SK-N-SH (cell line): ENCODE results near the gene COL2A1. TPM values are rescaled to one million over a fixed set of nuclear protein-coding genes. Genes with fewer than 3 reads are reported as not detected.

Source experiments
- CTCF ChIA-PET: fragments of 300-600, 350-600 bp; formaldehyde crosslinking; extraction: SDS; loops from one replicate; lab custom pipeline; 2021; lab: Yijun Ruan, JAX
- POLR2A ChIA-PET: fragments of 350-600 bp; sonication (Branson Sonifier 250); formaldehyde crosslinking; extraction: SDS; loops from one replicate; lab custom pipeline; 2020; ENCODE audit warnings: antibody characterized with exemption, inconsistent platforms; lab: Yijun Ruan, JAX
- DNase-seq: peaks from one replicate; pipeline ENCODE4 v3.0.0; 2012
- H2AFZ ChIP-seq: fragments of 200-600 bp; sonication (generic); 2 replicates; pipeline ENCODE4 v1.8.1; 2016; ENCODE audit warnings: antibody characterized with exemption, mild to moderate bottlenecking, low read depth
- H3F3A ChIP-seq: fragments of 200-600 bp; sonication (generic); replicated peaks from 2 replicates; pipeline ENCODE3; 2016; ENCODE audit warnings: antibody characterized with exemption, mild to moderate bottlenecking; ENCODE audit not compliant: insufficient read depth
- H3K27ac ChIP-seq, 2 experiments: fragments of 200-500 bp in 1 of 2; fragments of 200-600 bp in 1 of 2; sonication (Bioruptor generic) in 1 of 2; sonication (generic), shearing (Covaris generic) in 1 of 2; 2 replicates each; pipeline versions ENCODE4 v1.5.1 to v1.6.1; 2014 to 2016; ENCODE audit warnings: low read depth in 2 of 2, inconsistent platforms in 1 of 2, low read length in 1 of 2, mild to moderate bottlenecking in 1 of 2, mixed read lengths in 1 of 2
- H3K27me3 ChIP-seq: fragments of 200-600 bp; sonication (generic), shearing (Covaris generic); 2 replicates; pipeline ENCODE4 v1.6.1; 2016; ENCODE audit warnings: mixed run types; ENCODE audit not compliant: insufficient read depth
- H3K36me3 ChIP-seq, 2 experiments: fragments of 200-500 bp in 1 of 2; fragments of 200-600 bp in 1 of 2; sonication (Bioruptor generic) in 1 of 2; sonication (generic) in 1 of 2; replicated peaks in 1 of 2; 2 replicates each; pipeline versions ENCODE3 to v1.5.1; 2014 to 2016; ENCODE audit warnings: low read length in 1 of 2, mild to moderate bottlenecking in 1 of 2; ENCODE audit not compliant: insufficient read depth in 2 of 2, control insufficient read depth in 1 of 2
- H3K4me1 ChIP-seq, 2 experiments: fragments of 200-500 bp in 1 of 2; fragments of 200-600 bp in 1 of 2; sonication (Bioruptor generic) in 1 of 2; sonication (generic), shearing (Covaris generic) in 1 of 2; 2 replicates each; pipeline versions ENCODE4 v1.5.1 to v1.6.1; 2014 to 2016; ENCODE audit warnings: low read depth in 1 of 2, low read length in 1 of 2, mixed run types in 1 of 2; ENCODE audit not compliant: insufficient read depth in 2 of 2, control insufficient read depth in 1 of 2
- H3K4me2 ChIP-seq: fragments of 200-600 bp; sonication (generic), shearing (Covaris generic); 2 replicates; pipeline ENCODE4 v1.6.1; 2017; ENCODE audit warnings: mixed run types
- H3K4me3 ChIP-seq, 2 experiments: fragments of 200-500 bp in 1 of 2; fragments of 200-600 bp in 1 of 2; sonication (Bioruptor generic) in 1 of 2; sonication (generic), shearing (Covaris generic) in 1 of 2; 2 replicates each; pipeline versions ENCODE4 v1.5.1 to v1.8.1; 2014 to 2016; ENCODE audit warnings: low read depth in 2 of 2, inconsistent platforms in 1 of 2, low read length in 1 of 2, mild to moderate bottlenecking in 1 of 2, mixed read lengths in 1 of 2, moderate library complexity in 1 of 2
- H3K79me2 ChIP-seq: fragments of 200-600 bp; sonication (generic); 2 replicates; pipeline ENCODE4 v1.8.1; 2017; ENCODE audit warnings: mild to moderate bottlenecking; ENCODE audit not compliant: insufficient read depth
- H3K9ac ChIP-seq: fragments of 200-600 bp; sonication (generic); 2 replicates; pipeline ENCODE4 v1.6.1; 2017; ENCODE audit warnings: mixed run types
- H3K9me2 ChIP-seq: fragments of 200-600 bp; sonication (generic); 2 replicates; pipeline ENCODE4 v1.6.1; 2017; ENCODE audit warnings: mixed run types
- H3K9me3 ChIP-seq: fragments of 200-600 bp; sonication (generic); 2 replicates; pipeline ENCODE4 v1.6.1; 2017; ENCODE audit warnings: mixed run types, mild to moderate bottlenecking, moderate library complexity
- H4K20me1 ChIP-seq: fragments of 200-600 bp; sonication (generic); 2 replicates; pipeline ENCODE4 v1.6.1; 2017; ENCODE audit warnings: mild to moderate bottlenecking, mixed run types; ENCODE audit not compliant: insufficient read depth
- CHD2 ChIP-seq: fragments of 150-350 bp; IDR thresholded peaks from 2 replicates; pipeline ENCODE4 v1.6.1; 2018; ENCODE audit warnings: low read length; ENCODE audit not compliant: partially characterized antibody
- ELF1 ChIP-seq: IDR thresholded peaks from 2 replicates; pipeline ENCODE4 v1.4.0; 2012
- EP300 ChIP-seq, 2 experiments: IDR thresholded peaks; 2 replicates each; pipeline versions ENCODE4 v1.4.0 to v1.6.1; 2012; ENCODE audit warnings: borderline replicate concordance in 1 of 2, low read depth in 1 of 2, low read length in 1 of 2
- EZH2phosphoT487 ChIP-seq: fragments of 200-600 bp; sonication (generic); IDR thresholded peaks from 2 replicates; pipeline ENCODE4 v1.6.1; 2017; ENCODE audit warnings: low read depth, mixed run types, mild to moderate bottlenecking, antibody characterized with exemption, moderate library complexity, borderline replicate concordance
- FOSL2 ChIP-seq: IDR thresholded peaks from 2 replicates; pipeline ENCODE4 v1.4.0; 2012; ENCODE audit warnings: low read depth, mild to moderate bottlenecking, moderate library complexity, borderline replicate concordance
- FOXJ3 ChIP-seq: sonication (generic); formaldehyde crosslinking; IDR thresholded peaks from 2 replicates; pipeline ENCODE4 v1.5.1; 2020; ENCODE audit warnings: mild to moderate bottlenecking, missing genetic modification reagents
- GABPA ChIP-seq: IDR thresholded peaks from 2 replicates; pipeline ENCODE4 v1.4.0; 2012; ENCODE audit warnings: low read depth, mild to moderate bottlenecking
- IRF3 ChIP-seq: fragments of 150-350 bp; IDR thresholded peaks from 2 replicates; pipeline ENCODE4 v1.6.1; 2016; ENCODE audit warnings: mild to moderate bottlenecking, low read depth, low read length
- MEF2A ChIP-seq: IDR thresholded peaks from 2 replicates; pipeline ENCODE4 v1.4.0; 2012; ENCODE audit warnings: low read depth, borderline replicate concordance
- MXI1 ChIP-seq: IDR thresholded peaks from 2 replicates; pipeline ENCODE4 v1.6.1; 2012; ENCODE audit warnings: mild to moderate bottlenecking, low read depth, low read length, improper control_type of control experiment
- NFIC ChIP-seq: IDR thresholded peaks from 2 replicates; pipeline ENCODE4 v1.4.0; 2012; ENCODE audit warnings: borderline replicate concordance
- NRF1 ChIP-seq: IDR thresholded peaks from 2 replicates; pipeline ENCODE4 v1.6.1; 2012; ENCODE audit warnings: low read depth, mild to moderate bottlenecking, low read length
- RCOR1 ChIP-seq: fragments of 150-350 bp; IDR thresholded peaks from 2 replicates; pipeline ENCODE4 v1.6.1; 2017; ENCODE audit warnings: antibody characterized with exemption, low read length
- REST ChIP-seq: IDR thresholded peaks from 2 replicates; pipeline ENCODE4 v1.6.1; 2012; ENCODE audit warnings: mild to moderate bottlenecking, low read depth, low read length, moderate library complexity
- RXRA ChIP-seq: IDR thresholded peaks from 2 replicates; pipeline ENCODE4 v1.4.0; 2012; ENCODE audit warnings: low read depth, mild to moderate bottlenecking, borderline replicate concordance
- SIN3A ChIP-seq: IDR thresholded peaks from 2 replicates; pipeline ENCODE4 v1.6.1; 2012; ENCODE audit warnings: low read depth, mild to moderate bottlenecking, low read length, moderate library complexity, borderline replicate concordance
- TCF12 ChIP-seq: IDR thresholded peaks from 2 replicates; pipeline ENCODE4 v1.4.0; 2012
- TEAD4 ChIP-seq: IDR thresholded peaks from 2 replicates; pipeline ENCODE4 v1.4.0; 2012; ENCODE audit warnings: mild to moderate bottlenecking, borderline replicate concordance; ENCODE audit not compliant: insufficient read depth
- USF2 ChIP-seq: fragments of 150-350 bp; IDR thresholded peaks from 2 replicates; pipeline ENCODE4 v1.6.1; 2017; ENCODE audit warnings: antibody characterized with exemption, low read length, low read depth, borderline replicate concordance
- YY1 ChIP-seq: IDR thresholded peaks from 2 replicates; pipeline ENCODE4 v1.4.0; 2012; ENCODE audit warnings: low read depth, mild to moderate bottlenecking
- ZBTB33 ChIP-seq: IDR thresholded peaks from 2 replicates; pipeline ENCODE4 v1.4.0; 2012; ENCODE audit warnings: low read depth, borderline replicate concordance
- WGBS: methylation state at CpG from one replicate; pipeline ENCODE4 v1.1.6; 2017; ENCODE audit warnings: low lambda C conversion rate; 5-methylcytosine and 5-hydroxymethylcytosine counted together
- polyA plus RNA-seq, 3 experiments: library from polyadenylated mRNA; depleted of rRNA; stranded (reverse); fragments of >200 nt; gene quantifications; 2 replicates each; pipeline ENCODE4 v1.2.3, GENCODE V29; 2012

Gene COL2A1
- polyA plus RNA-seq, 1 of the 3 experiments (the other 2 are of a cell fraction) = 0.02 TPM

GRCh38 chr12:48038085-48038484, 33.8 kb upstream of the COL2A1 start:
- 70% methylated on average over 5 of the region's 5 CpGs for WGBS
- H3K4me2 ChIP-seq = no peak overlapping the region
- H4K20me1 ChIP-seq = no peaks in the 10 kb centered on the region
- H3K4me1 ChIP-seq = no peaks in the 10 kb centered on the region
- no peaks in the 10 kb centered on the region for H3K9me2 ChIP-seq
- no peak overlapping the region for H3K27ac ChIP-seq
- no peak overlapping the region for H2AFZ ChIP-seq
- no peaks in the 10 kb centered on the region for H3K9me3 ChIP-seq
- TF ChIP-seq SIN3A (no peak), RXRA (no peak), ZBTB33 (no peak), NRF1 (no peak), NFIC (no peak), ELF1 (no peak), USF2 (no peak), IRF3 (no peak), GABPA (no peak), EZH2phosphoT487 (no peak), EP300 (IDR thresholded peaks at IDR 0.05; ENCODE audit: borderline replicate concordance in 1 of 2, low read depth in 1 of 2, low read length in 1 of 2) (no peak)
- H3F3A ChIP-seq = no peaks in the 10 kb centered on the region
- ChIA-PET CTCF (no interaction called here), POLR2A (no interaction called here)
- H3K27me3 ChIP-seq = no peaks in the 10 kb centered on the region
- no peak overlapping the region for H3K4me3 ChIP-seq
- DNase-seq = no peak
- no peak overlapping the region for H3K9ac ChIP-seq
- H3K79me2 ChIP-seq = no peaks in the 10 kb centered on the region
- H3K36me3 ChIP-seq = peaks cover 1 to 2% of the 10 kb centered on the region in 2 experiments

GRCh38 chr12:48037267-48037915, 33.1 kb upstream of the COL2A1 start:
- Histone ChIP-seq H3K4me1 (no peaks in the 10 kb centered on the region), H3K27me3 (no peaks in the 10 kb centered on the region), H3K27ac (no peak overlapping the region), H3K9me2 (no peaks in the 10 kb centered on the region), H3K9me3 (no peaks in the 10 kb centered on the region), H3K36me3 (no peaks in the 10 kb centered on the region), H4K20me1 (no peaks in the 10 kb centered on the region), H3K9ac (no peak overlapping the region), H3K4me2 (no peak overlapping the region), H3F3A (no peaks in the 10 kb centered on the region), H2AFZ (no peak overlapping the region), H3K4me3 (no peak overlapping the region), H3K79me2 (no peaks in the 10 kb centered on the region)
- CTCF ChIA-PET = no interaction called here
- no peak for TF ChIP-seq MXI1
- no peak for TF ChIP-seq TCF12
- TF ChIP-seq NRF1 = no peak
- no peak for TF ChIP-seq FOSL2
- TF ChIP-seq CHD2 = no peak
- TF ChIP-seq MEF2A = no peak
- TF ChIP-seq FOXJ3 (CRISPR knock-in tag) = no peak
- no peak for TF ChIP-seq RCOR1
- TF ChIP-seq YY1 = no peak
- no peak for TF ChIP-seq TEAD4
- TF ChIP-seq REST = no peak
- DNase-seq = no peak
- WGBS = 82% methylated on average over 9 of the region's 9 CpGs
- POLR2A ChIA-PET = no interaction called here
